Panc1 (cell line): ENCODE data around the gene LRIT3.

Experiments used
- CTCF ChIP-seq: fragments of 450-650 bp; IDR thresholded peaks from 2 replicates; pipeline ENCODE4 v1.5.1; 2017; ENCODE audit warnings: mild to moderate bottlenecking
- POLR2AphosphoS5 ChIP-seq: IDR thresholded peaks from 2 replicates; pipeline ENCODE4 v1.6.1; 2012; ENCODE audit warnings: mild to moderate bottlenecking, low read depth, low read length, moderate library complexity
- SIN3A ChIP-seq: IDR thresholded peaks from 2 replicates; pipeline ENCODE4 v1.6.1; 2012; ENCODE audit warnings: low read depth, mild to moderate bottlenecking, low read length, moderate library complexity, borderline replicate concordance; ENCODE audit not compliant: insufficient read depth
- TCF7L2 ChIP-seq: IDR thresholded peaks from 2 replicates; pipeline ENCODE4 v1.6.1; 2011; ENCODE audit warnings: mild to moderate bottlenecking, low read depth, low read length, inconsistent platforms
- TF ChIP-seq, protein P1 (sequence below), 2 experiments: IDR thresholded peaks; 2 replicates each; pipeline ENCODE4 v1.6.1; 2011 to 2012; ENCODE audit warnings: low read depth in 2 of 2, control low read depth in 1 of 2, low read length in 1 of 2, mild to moderate bottlenecking in 1 of 2, moderate library complexity in 1 of 2; ENCODE audit not compliant: insufficient read depth in 1 of 2

GRCh38 chr4:109921384-109921808 is 73.5 kb downstream of the LRIT3 start:
- no peak for TF ChIP-seq CTCF
- TF ChIP-seq POLR2AphosphoS5, result no peak
- TF ChIP-seq SIN3A, result no peak
- TF ChIP-seq TCF7L2, result no peak
- TF ChIP-seq, protein P1, sequence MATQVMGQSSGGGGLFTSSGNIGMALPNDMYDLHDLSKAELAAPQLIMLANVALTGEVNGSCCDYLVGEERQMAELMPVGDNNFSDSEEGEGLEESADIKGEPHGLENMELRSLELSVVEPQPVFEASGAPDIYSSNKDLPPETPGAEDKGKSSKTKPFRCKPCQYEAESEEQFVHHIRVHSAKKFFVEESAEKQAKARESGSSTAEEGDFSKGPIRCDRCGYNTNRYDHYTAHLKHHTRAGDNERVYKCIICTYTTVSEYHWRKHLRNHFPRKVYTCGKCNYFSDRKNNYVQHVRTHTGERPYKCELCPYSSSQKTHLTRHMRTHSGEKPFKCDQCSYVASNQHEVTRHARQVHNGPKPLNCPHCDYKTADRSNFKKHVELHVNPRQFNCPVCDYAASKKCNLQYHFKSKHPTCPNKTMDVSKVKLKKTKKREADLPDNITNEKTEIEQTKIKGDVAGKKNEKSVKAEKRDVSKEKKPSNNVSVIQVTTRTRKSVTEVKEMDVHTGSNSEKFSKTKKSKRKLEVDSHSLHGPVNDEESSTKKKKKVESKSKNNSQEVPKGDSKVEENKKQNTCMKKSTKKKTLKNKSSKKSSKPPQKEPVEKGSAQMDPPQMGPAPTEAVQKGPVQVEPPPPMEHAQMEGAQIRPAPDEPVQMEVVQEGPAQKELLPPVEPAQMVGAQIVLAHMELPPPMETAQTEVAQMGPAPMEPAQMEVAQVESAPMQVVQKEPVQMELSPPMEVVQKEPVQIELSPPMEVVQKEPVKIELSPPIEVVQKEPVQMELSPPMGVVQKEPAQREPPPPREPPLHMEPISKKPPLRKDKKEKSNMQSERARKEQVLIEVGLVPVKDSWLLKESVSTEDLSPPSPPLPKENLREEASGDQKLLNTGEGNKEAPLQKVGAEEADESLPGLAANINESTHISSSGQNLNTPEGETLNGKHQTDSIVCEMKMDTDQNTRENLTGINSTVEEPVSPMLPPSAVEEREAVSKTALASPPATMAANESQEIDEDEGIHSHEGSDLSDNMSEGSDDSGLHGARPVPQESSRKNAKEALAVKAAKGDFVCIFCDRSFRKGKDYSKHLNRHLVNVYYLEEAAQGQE (IDR thresholded peaks at IDR 0.05; ENCODE audit: insufficient read depth in 1 of 2, low read depth in 2 of 2, low read length in 1 of 2), result no peak
